OCI-LY1 (cell line): ENCODE results near the gene SH2B3.

Experiments
- H2AFZ ChIP-seq: fragments of 200-600 bp; sonication (generic), shearing (Covaris generic); 2 replicates; pipeline ENCODE4 v1.6.0; 2014; ENCODE audit warnings: antibody characterized with exemption, mild to moderate bottlenecking, low read length
- H3F3A ChIP-seq: fragments of 200-600 bp; sonication (generic), shearing (Covaris generic); 2 replicates; pipeline ENCODE4 v1.6.0; 2014; ENCODE audit warnings: mild to moderate bottlenecking, antibody characterized with exemption, low read length, moderate library complexity; ENCODE audit not compliant: insufficient read depth
- H3K27ac ChIP-seq: fragments of 200-600 bp; sonication (generic); 2 replicates; pipeline ENCODE4 v1.5.1; 2014; ENCODE audit warnings: low read length, mixed run types, mild to moderate bottlenecking, low read depth; ENCODE audit not compliant: poor library complexity, severe bottlenecking
- H3K27me3 ChIP-seq: fragments of 200-600 bp; sonication (generic); 2 replicates; pipeline ENCODE4 v1.6.0; 2014; ENCODE audit warnings: antibody characterized with exemption, mild to moderate bottlenecking, low read length, moderate library complexity; ENCODE audit not compliant: insufficient read depth
- H3K36me3 ChIP-seq: fragments of 200-600 bp; sonication (generic); 2 replicates; pipeline ENCODE4 v1.6.1; 2014; ENCODE audit warnings: mild to moderate bottlenecking, antibody characterized with exemption, low read length, moderate library complexity, mixed read lengths; ENCODE audit not compliant: insufficient read depth
- H3K4me1 ChIP-seq: fragments of 200-600 bp; sonication (generic); 2 replicates; pipeline ENCODE4 v1.5.1; 2014; ENCODE audit warnings: mild to moderate bottlenecking, low read length, moderate library complexity; ENCODE audit not compliant: insufficient read depth, severe bottlenecking
- H3K4me2 ChIP-seq: fragments of 200-600 bp; sonication (generic), shearing (Covaris generic); 2 replicates; pipeline ENCODE4 v1.6.1; 2014; ENCODE audit warnings: low read length
- H3K4me3 ChIP-seq: fragments of 200-600 bp; sonication (generic); 2 replicates; pipeline ENCODE4 v1.5.1; 2014; ENCODE audit warnings: low read length, low read depth, mild to moderate bottlenecking, mixed read lengths; ENCODE audit not compliant: poor library complexity, severe bottlenecking
- H3K79me2 ChIP-seq: fragments of 200-600 bp; shearing (Covaris generic); 2 replicates; pipeline ENCODE4 v1.6.1; 2016; ENCODE audit warnings: mixed run types, low read length, mixed read lengths; ENCODE audit not compliant: insufficient read depth
- H3K9ac ChIP-seq: fragments of 200-600 bp; sonication (generic), shearing (Covaris generic); 2 replicates; pipeline ENCODE4 v1.6.1; 2014; ENCODE audit warnings: mild to moderate bottlenecking, low read length, mixed read lengths
- H3K9me2 ChIP-seq: fragments of 200-600 bp; sonication (generic), shearing (Covaris generic); 2 replicates; pipeline ENCODE4 v1.6.1; 2014; ENCODE audit warnings: low read depth, mild to moderate bottlenecking, low read length, mixed read lengths
- H3K9me3 ChIP-seq: fragments of 200-600 bp; shearing (Covaris generic); 2 replicates; pipeline ENCODE4 v1.6.1; 2014; ENCODE audit warnings: low read length, mixed read lengths
- H4K20me1 ChIP-seq: fragments of 200-600 bp; sonication (generic), shearing (Covaris generic); 2 replicates; pipeline ENCODE4 v1.6.0; 2016; ENCODE audit warnings: mild to moderate bottlenecking, low read length; ENCODE audit not compliant: insufficient read depth
- CTCF ChIP-seq: fragments of 200-600 bp; sonication (generic), shearing (Covaris generic); IDR thresholded peaks from 2 replicates; pipeline ENCODE4 v1.5.1; 2017; ENCODE audit warnings: mild to moderate bottlenecking, antibody characterized with exemption, low read length, moderate library complexity, mixed read lengths
- EZH2 ChIP-seq: fragments of 200-600 bp; sonication (generic), shearing (Covaris generic); IDR thresholded peaks from 2 replicates; pipeline ENCODE4 v1.8.0; 2017; ENCODE audit warnings: borderline replicate concordance, mixed run types, mild to moderate bottlenecking, antibody characterized with exemption, low read length, moderate library complexity, mixed read lengths

Gene SH2B3

GRCh38 chr12:111451232-111451631 lies 45.5 kb downstream of the SH2B3 start:
- Histone ChIP-seq H3K79me2 (no peaks in the 10 kb centered on the region), H3K27me3 (no peaks in the 10 kb centered on the region), H3K9me3 (no peaks in the 10 kb centered on the region), H3K36me3 (peaks cover 48% of the 10 kb centered on the region), H4K20me1 (no peaks in the 10 kb centered on the region), H3K4me2 (no peak overlapping the region), H3K9me2 (no peaks in the 10 kb centered on the region), H3F3A (no peaks in the 10 kb centered on the region), H3K4me1 (no peaks in the 10 kb centered on the region), H2AFZ (no peak overlapping the region), H3K9ac (no peak overlapping the region), H3K27ac (no peak overlapping the region), H3K4me3 (no peak overlapping the region)
- TF ChIP-seq CTCF: no peak
- no peak for TF ChIP-seq EZH2

DNA sequence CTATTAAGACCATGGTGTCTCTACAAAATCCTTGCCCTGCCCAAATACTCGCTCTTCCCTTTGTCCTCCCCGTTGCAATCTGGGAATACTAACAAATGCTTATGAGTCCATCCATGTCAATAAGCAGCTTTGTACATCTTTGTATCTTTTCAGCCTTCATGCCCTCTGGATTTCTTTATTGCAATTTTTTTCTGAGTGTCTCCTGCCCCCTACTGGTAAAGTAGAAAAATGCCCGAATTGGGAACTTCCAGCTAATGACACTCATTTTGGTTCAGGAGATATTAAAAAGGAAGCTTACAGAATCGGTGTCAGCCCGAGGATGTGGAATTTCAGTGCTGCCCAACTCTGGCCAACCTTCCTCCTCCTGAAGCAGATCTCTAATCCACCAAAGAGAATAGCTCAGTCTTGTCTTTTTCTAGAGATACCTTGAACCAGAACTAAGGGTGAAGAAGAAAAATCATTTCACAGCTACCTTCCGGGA lies 46.0 kb downstream of the SH2B3 start:
- Histone ChIP-seq H3K9ac (no peak overlapping the region), H3K4me1 (no peaks in the 10 kb centered on the region), H3K36me3 (peaks cover 49% of the 10 kb centered on the region), H3K9me3 (no peaks in the 10 kb centered on the region), H2AFZ (no peak overlapping the region), H3F3A (no peaks in the 10 kb centered on the region), H4K20me1 (no peaks in the 10 kb centered on the region), H3K79me2 (no peaks in the 10 kb centered on the region), H3K27me3 (no peaks in the 10 kb centered on the region), H3K4me3 (no peak overlapping the region), H3K4me2 (no peak overlapping the region), H3K9me2 (no peaks in the 10 kb centered on the region), H3K27ac (no peak overlapping the region)
- TF ChIP-seq EZH2 (no peak), CTCF (peak; percentile 65)

DNA sequence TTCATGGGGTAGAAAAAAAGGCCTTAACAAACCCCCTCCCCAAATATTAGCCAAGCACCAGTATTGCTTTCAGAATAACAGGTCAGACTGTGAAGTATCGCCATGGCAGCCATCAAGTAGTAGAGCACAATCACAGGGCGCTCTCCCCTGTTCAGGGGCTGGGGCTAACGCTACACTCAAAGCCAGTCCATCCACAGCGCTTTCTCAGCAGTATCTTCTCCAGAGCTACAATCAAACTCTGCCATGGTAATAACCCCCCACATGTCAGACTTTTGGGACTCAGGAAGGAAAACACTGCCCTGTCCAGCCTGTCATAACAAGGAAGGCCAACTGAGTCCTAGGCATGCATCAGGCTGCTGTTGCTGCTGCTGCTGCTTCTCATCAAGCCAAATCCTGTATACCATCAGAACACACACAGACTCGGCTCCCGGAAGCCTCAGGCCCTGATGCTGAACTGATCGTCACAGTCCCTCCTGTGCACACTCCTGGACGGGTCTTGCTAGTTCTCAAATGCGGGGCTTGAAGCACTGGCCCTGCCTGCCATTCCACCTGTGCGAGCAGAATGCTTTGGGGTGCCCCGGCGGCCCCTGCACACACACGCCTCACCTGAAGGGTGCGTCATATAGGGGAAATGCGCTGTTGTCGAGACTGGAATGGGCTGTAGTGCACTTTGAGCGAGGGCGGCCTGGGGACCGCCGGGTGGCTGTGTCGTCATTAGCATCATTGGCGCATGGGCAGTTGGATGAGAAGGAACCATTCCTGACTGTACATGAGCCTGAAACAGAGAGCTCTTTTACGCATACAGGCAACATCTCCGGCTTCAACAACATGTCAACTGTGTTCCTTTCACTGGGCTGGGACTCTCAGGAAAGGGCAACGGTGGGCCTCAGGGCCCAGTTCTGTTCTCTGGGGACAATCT lies 47.6 kb downstream of the SH2B3 start:
- H3K9me2 ChIP-seq: no peaks in the 10 kb centered on the region
- no peak overlapping the region for H3K27ac ChIP-seq
- H3K4me2 ChIP-seq: no peak overlapping the region
- TF ChIP-seq CTCF (no peak), EZH2 (no peak)
- H3K4me3 ChIP-seq: no peak overlapping the region
- no peaks in the 10 kb centered on the region for H3K9me3 ChIP-seq
- H3K79me2 ChIP-seq: no peaks in the 10 kb centered on the region
- no peak overlapping the region for H2AFZ ChIP-seq
- H4K20me1 ChIP-seq: no peaks in the 10 kb centered on the region
- peaks cover 47% of the 10 kb centered on the region for H3K36me3 ChIP-seq
- H3K4me1 ChIP-seq: no peaks in the 10 kb centered on the region
- H3F3A ChIP-seq: no peaks in the 10 kb centered on the region
- H3K27me3 ChIP-seq: no peaks in the 10 kb centered on the region
- H3K9ac ChIP-seq: no peak overlapping the region
